ENCODE data around the gene DDX25. TPM values are rescaled to one million over a fixed set of nuclear protein-coding genes. Genes with fewer than 3 reads are reported as not detected.

DDX25 gene
- total RNA-seq, 6 donors from 2014 or later = 0.31 TPM; not detected in 5

- no peak overlapping the region for H3K27ac ChIP-seq
- H3K9me3 ChIP-seq = no peaks in the 10 kb centered on the region
- no peak for DNase-seq
- ATAC-seq (ENCODE audit: low FRiP score in 2 of 2) = no peak
- 94 to 95% methylated on average over 8 of the region's 8 CpGs for whole genome bisulfite sequencing, 2 donors
- TF ChIP-seq EP300 (IDR thresholded peaks at IDR 0.05) = no peak
- no peak for TF ChIP-seq POLR2A (IDR thresholded peaks at IDR 0.05)
- TF ChIP-seq POLR2AphosphoS5 (IDR thresholded peaks at IDR 0.05) = no peak
- TF ChIP-seq CTCF (IDR thresholded peaks at IDR 0.05) = no peak
- H3K4me3 ChIP-seq = no peak overlapping the region
- H3K4me1 ChIP-seq = no peaks in the 10 kb centered on the region
- no peaks in the 10 kb centered on the region for H3K36me3 ChIP-seq
- H3K27me3 ChIP-seq = no peaks in the 10 kb centered on the region
These were observed 30.2 kb downstream of the DDX25 start for GRCh38 chr11:125934473-125934872.

- Histone ChIP-seq H3K4me3 (no peak overlapping the region), H3K27me3 (no peaks in the 10 kb centered on the region), H3K9me3 (no peaks in the 10 kb centered on the region), H3K36me3 (no peaks in the 10 kb centered on the region), H3K27ac (no peak overlapping the region), H3K4me1 (no peaks in the 10 kb centered on the region)
- 94 to 98% methylated on average over 2 of the region's 2 CpGs for WGBS, 2 donors
- DNase-seq = no peak
- ATAC-seq (ENCODE audit: low FRiP score in 2 of 2) = no peak
- TF ChIP-seq EP300 (IDR thresholded peaks at IDR 0.05) (no peak), POLR2A (IDR thresholded peaks at IDR 0.05) (no peak)
These were observed 30.7 kb downstream of the DDX25 start for GRCh38 chr11:125935056-125935455.

GRCh38 chr11:125935618-125936199, 31.4 kb downstream of the DDX25 start:
- DNase-seq (no peak), ATAC-seq (ENCODE audit: low FRiP score in 2 of 2) (no peak)
- 70 to 72% methylated on average over 12 of the region's 12 CpGs for WGBS, 2 donors
- H3K4me1 ChIP-seq = no peaks in the 10 kb centered on the region
- no peaks in the 10 kb centered on the region for H3K36me3 ChIP-seq
- no peak overlapping the region for H3K4me3 ChIP-seq
- H3K27me3 ChIP-seq = no peaks in the 10 kb centered on the region
- H3K27ac ChIP-seq = no peak overlapping the region
- no peaks in the 10 kb centered on the region for H3K9me3 ChIP-seq
- TF ChIP-seq EP300 (IDR thresholded peaks at IDR 0.05) (no peak), POLR2A (IDR thresholded peaks at IDR 0.05) (no peak), POLR2AphosphoS5 (IDR thresholded peaks at IDR 0.05) (no peak), CTCF (IDR thresholded peaks at IDR 0.05) (no peak)

- Histone ChIP-seq H3K4me3 (no peak overlapping the region), H3K27ac (no peak overlapping the region), H3K4me1 (peaks cover 0 to 8% (median 0%) of the 10 kb centered on the region in 4 donors), H3K27me3 (no peaks in the 10 kb centered on the region), H3K9me3 (no peaks in the 10 kb centered on the region), H3K36me3 (no peaks in the 10 kb centered on the region)
- ATAC-seq (ENCODE audit: low FRiP score in 2 of 2) (no peak), DNase-seq (no peak)
- TF ChIP-seq POLR2A (IDR thresholded peaks at IDR 0.05) = no peak
- no peak for TF ChIP-seq POLR2AphosphoS5 (IDR thresholded peaks at IDR 0.05)
- TF ChIP-seq EP300 (IDR thresholded peaks at IDR 0.05) = no peak
- TF ChIP-seq CTCF (IDR thresholded peaks at IDR 0.05) = no peak
- 92 to 94% methylated on average over 5 of the region's 5 CpGs for WGBS, 2 donors
These were observed 34.1 kb downstream of the DDX25 start for GRCh38 chr11:125938418-125938817.

- WGBS, 2 donors = 41 to 51% methylated on average over 4 of the region's 4 CpGs
- DNase-seq = no peak
- TF ChIP-seq EP300 (IDR thresholded peaks at IDR 0.05) (no peak), CTCF (IDR thresholded peaks at IDR 0.05) (no peak), POLR2A (IDR thresholded peaks at IDR 0.05) (no peak), POLR2AphosphoS5 (IDR thresholded peaks at IDR 0.05) (no peak)
- Histone ChIP-seq H3K4me1 (peaks cover 0 to 8% (median 0%) of the 10 kb centered on the region in 4 donors), H3K36me3 (no peaks in the 10 kb centered on the region), H3K9me3 (no peaks in the 10 kb centered on the region), H3K4me3 (no peak overlapping the region), H3K27ac (no peak overlapping the region), H3K27me3 (no peaks in the 10 kb centered on the region)
- ATAC-seq (ENCODE audit: low FRiP score in 2 of 2) = peak in 1 of 2 donors; percentile 69
These were observed 34.8 kb downstream of the DDX25 start for GRCh38 chr11:125939081-125939521.
